ENCODE results near the gene P2RY12. TPM values are rescaled to one million over a fixed set of nuclear protein-coding genes. Genes with fewer than 3 reads are reported as not detected.

P2RY12 gene
- total and polyA plus RNA-seq, 2 donors (not counting 3 experiments of a cell fraction or from before 2014, with no cell fraction given), result not detected

DNA sequence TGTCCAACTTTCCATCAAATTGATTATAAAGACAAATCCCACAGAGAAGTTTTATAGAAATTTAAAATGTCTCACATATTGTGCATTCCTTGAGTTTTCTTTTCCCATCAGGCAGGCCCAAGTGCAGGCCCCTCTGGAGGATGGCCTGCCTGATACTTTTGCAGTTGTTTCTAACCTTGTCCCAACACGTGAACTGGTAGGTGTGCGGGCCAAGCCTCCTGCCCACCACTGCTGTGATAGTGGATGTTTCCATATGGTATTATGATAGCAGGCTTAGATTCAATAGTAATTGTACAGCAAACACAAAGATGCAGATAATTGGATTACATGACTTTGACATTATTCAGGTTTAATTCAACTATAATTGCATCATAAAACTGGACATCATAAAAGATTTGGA, 1.4 kb downstream of the P2RY12 start:
- no peaks in the 10 kb centered on the region for H3K9me3 ChIP-seq (replicated peaks; ENCODE audit: control insufficient read depth, insufficient read depth, low read length)
- H4K20me1 ChIP-seq (replicated peaks; ENCODE audit: control insufficient read depth, extremely low read depth, insufficient read depth, low read length), result no peaks in the 10 kb centered on the region
- ChIA-PET CTCF (no interaction called here), POLR2A (no interaction called here)
- FAIRE-seq (no peak), DNase-seq (ENCODE audit: low read depth, low spot score) (no peak)
- intact Hi-C loops (cut with micrococcal nuclease), result no loop called here
- H3K4me1 ChIP-seq (ENCODE audit: control insufficient read depth, extremely low read depth, insufficient read depth, low read length), result no peaks in the 10 kb centered on the region
- dilution Hi-C loops (cut with MboI; ENCODE audit: extremely low pct_ligation_motif_present, low sequenced_read_pairs), result no loop called here
- H3K36me3 ChIP-seq (ENCODE audit: control insufficient read depth in 2 of 2, extremely low read depth in 1 of 2, insufficient read depth in 2 of 2, low read length in 2 of 2), result no peaks in the 10 kb centered on the region
- H3K27me3 ChIP-seq (ENCODE audit: control insufficient read depth in 2 of 2, insufficient read depth in 2 of 2, low read length in 2 of 2), result no peaks in the 10 kb centered on the region
- H3K27ac ChIP-seq (ENCODE audit: insufficient read depth, low read depth, low read length), result no peak overlapping the region
- no peak overlapping the region for H3K4me2 ChIP-seq (ENCODE audit: insufficient read depth, low read length)
- no peak overlapping the region for H2AFZ ChIP-seq (ENCODE audit: low read depth, low read length)
- no peak overlapping the region for H3K9ac ChIP-seq (replicated peaks; ENCODE audit: extremely low read depth, insufficient read depth, low read length)
- H3K9me1 ChIP-seq (replicated peaks; ENCODE audit: control insufficient read depth, extremely low read depth, insufficient read depth, low read length), result no peaks in the 10 kb centered on the region
- no peak overlapping the region for H3K4me3 ChIP-seq (replicated peaks in 1 of 3; ENCODE audit: insufficient read depth in 1 of 3, low read depth in 1 of 3, low read length in 3 of 3)
- no TSS peak for BruUV-seq (replicated peaks)
- H3K79me2 ChIP-seq (ENCODE audit: control insufficient read depth, insufficient read depth, low read length), result no peaks in the 10 kb centered on the region
- TF ChIP-seq MYC (IDR thresholded peaks at IDR 0.05; ENCODE audit: low read depth, low read length) (no peak), GATA2 (IDR thresholded peaks at IDR 0.05; ENCODE audit: insufficient read depth, insufficient read length, low read depth, low read length) (no peak), POLR2AphosphoS5 (IDR thresholded peaks at IDR 0.05; ENCODE audit: insufficient read depth, low read depth, low read length) (no peak), EZH2 (IDR thresholded peaks at IDR 0.05; ENCODE audit: borderline replicate concordance, low read depth, low read length, severe bottlenecking) (no peak), FOS (IDR thresholded peaks at IDR 0.05; ENCODE audit: borderline replicate concordance, insufficient read depth, low read length) (no peak), POLR2A (IDR thresholded peaks at IDR 0.05; ENCODE audit: low read depth, low read length) (no peak), JUN (IDR thresholded peaks at IDR 0.05; ENCODE audit: borderline replicate concordance, insufficient read depth, insufficient read length, low read depth) (no peak)
- TF ChIP-seq, protein P1, sequence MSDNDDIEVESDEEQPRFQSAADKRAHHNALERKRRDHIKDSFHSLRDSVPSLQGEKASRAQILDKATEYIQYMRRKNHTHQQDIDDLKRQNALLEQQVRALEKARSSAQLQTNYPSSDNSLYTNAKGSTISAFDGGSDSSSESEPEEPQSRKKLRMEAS (IDR thresholded peaks at IDR 0.05; ENCODE audit: insufficient read depth, insufficient read length), result no peak
- TF ChIP-seq, protein P2, sequence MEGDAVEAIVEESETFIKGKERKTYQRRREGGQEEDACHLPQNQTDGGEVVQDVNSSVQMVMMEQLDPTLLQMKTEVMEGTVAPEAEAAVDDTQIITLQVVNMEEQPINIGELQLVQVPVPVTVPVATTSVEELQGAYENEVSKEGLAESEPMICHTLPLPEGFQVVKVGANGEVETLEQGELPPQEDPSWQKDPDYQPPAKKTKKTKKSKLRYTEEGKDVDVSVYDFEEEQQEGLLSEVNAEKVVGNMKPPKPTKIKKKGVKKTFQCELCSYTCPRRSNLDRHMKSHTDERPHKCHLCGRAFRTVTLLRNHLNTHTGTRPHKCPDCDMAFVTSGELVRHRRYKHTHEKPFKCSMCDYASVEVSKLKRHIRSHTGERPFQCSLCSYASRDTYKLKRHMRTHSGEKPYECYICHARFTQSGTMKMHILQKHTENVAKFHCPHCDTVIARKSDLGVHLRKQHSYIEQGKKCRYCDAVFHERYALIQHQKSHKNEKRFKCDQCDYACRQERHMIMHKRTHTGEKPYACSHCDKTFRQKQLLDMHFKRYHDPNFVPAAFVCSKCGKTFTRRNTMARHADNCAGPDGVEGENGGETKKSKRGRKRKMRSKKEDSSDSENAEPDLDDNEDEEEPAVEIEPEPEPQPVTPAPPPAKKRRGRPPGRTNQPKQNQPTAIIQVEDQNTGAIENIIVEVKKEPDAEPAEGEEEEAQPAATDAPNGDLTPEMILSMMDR (IDR thresholded peaks at IDR 0.05; ENCODE audit: extremely low read depth in 1 of 2, insufficient read depth in 1 of 2, low read depth in 1 of 2, low read length in 2 of 2), result no peak
